ENCODE data around the gene MUTYH.
"Not testable (repeated sequence)": the region's sequence is repeated elsewhere in the genome, so short reads cannot be mapped to it uniquely, and the experiment has no call there.

MUTYH gene

DNA sequence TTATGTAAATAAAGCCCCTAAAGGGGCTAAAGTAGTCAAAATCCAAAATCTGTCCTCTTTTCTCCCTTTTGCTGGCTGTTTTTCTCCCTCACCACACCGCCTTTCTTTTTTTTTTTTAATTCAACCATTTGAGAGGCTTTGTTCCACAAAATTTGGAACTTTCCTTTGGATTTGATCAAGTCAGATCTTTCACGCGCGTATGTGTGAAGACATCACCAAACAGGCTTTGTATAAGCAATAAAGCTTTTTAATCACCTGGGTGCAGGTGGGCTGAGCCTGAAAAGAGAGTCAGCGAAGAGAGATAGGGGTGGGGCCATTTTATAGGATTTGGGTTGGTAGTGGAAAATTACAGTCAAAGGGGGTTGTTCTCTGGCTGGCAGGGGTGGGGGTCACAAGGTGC is 18.8 kb downstream of the MUTYH start:
- DNase-seq (ENCODE audit: low spot score): no peak

DNA sequence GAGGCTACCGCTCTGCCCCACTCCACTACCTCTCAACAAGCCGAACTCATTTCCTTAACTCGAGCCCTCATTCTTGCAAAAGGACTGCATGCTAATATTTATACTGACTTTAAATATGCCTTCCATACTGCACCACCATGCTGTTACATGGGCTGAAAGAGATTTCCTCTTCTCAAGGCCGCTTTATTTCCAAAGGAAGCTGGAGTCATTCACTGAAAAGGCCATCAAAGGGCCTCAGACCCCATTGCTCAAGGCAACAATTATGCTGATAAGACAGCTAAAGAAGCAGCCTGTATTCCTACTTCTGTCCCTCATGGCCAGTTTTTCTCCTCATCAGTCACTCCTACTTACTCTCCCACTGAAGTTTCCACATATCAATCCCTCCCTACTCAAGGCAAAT is 20.5 kb downstream of the MUTYH start:
- DNase-seq (ENCODE audit: low spot score): no peak

- no peak for DNase-seq (ENCODE audit: low spot score)
Observed at GRCh38 chr1:45317166-45317565, 23.1 kb downstream of the MUTYH start.

- DNase-seq (ENCODE audit: low spot score): no peak
Observed at GRCh38 chr1:45314266-45314665, 26.0 kb downstream of the MUTYH start.

- DNase-seq (ENCODE audit: low spot score): no peak
Observed at GRCh38 chr1:45306905-45307304, 33.3 kb downstream of the MUTYH start.

DNA sequence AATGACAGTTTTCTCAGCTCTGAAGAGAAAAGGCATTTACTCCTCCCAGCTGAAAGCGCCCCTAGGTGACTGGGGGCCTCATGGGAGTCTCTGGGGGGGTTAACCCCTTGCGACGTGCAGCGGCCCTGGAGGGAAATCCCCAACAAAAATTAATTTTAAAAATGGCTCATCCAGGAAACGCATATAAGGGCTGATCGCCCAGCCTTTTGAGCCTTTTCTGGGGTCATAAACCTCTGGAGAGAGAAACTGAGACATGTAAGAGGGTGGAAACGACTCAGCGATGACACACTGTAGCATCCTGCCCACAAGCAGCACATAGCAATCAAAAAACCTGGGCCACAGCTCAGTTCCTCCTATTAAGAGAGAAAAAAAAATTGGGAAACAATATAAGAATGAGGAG is 33.9 kb downstream of the MUTYH start:
- no peak for DNase-seq (ENCODE audit: low spot score)

GRCh38 chr1:45305231-45305630 is 35.0 kb downstream of the MUTYH start:
- DNase-seq (ENCODE audit: low spot score): no peak

DNA sequence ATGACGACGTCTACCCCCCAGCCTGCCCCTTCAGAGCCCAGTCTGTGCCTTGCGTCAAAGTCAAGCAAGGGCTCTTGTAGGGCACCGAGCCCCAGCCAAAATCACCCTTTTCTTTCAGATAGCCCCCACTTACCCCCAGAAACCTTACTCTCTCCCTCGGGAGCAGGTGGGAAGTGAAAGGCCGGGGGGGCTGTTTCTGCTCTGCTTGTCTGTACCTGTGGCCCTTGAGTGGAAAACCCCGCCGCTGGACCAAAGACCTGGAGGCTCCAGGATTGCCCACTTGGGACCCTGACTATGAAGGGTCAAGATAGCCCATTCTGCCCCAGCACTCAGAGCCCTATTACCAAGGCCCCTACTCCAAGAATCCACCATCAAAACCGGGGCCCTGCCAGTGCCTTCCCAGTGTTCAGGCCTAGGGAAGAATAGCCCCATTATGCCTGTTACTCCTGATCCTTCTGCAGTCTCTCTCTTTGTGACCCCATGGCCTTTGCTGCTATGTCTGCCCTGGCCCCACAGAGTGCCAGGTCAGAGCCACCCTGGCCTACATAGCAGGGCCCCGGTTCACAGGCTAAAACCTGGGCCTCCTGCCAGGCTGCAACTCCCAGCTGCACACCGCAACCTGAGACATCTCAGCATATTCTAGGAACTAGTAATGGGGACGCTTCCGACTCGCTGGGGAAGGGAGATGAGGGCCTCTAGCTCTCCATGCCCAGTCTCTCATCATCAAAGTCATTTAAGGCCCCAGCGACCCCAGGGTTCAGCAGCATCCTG is 35.7 kb downstream of the MUTYH start:
- no peak for DNase-seq (ENCODE audit: low spot score)

- peak; percentile 99 for DNase-seq (ENCODE audit: low spot score)
Observed at GRCh38 chr1:45303520-45304310, 36.5 kb downstream of the MUTYH start.

GRCh38 chr1:45302505-45303150 is 37.6 kb downstream of the MUTYH start:
- no peak for DNase-seq (ENCODE audit: low spot score)

- DNase-seq (ENCODE audit: low spot score): no peak
Observed at GRCh38 chr1:45300669-45300997, 39.6 kb downstream of the MUTYH start.

DNA sequence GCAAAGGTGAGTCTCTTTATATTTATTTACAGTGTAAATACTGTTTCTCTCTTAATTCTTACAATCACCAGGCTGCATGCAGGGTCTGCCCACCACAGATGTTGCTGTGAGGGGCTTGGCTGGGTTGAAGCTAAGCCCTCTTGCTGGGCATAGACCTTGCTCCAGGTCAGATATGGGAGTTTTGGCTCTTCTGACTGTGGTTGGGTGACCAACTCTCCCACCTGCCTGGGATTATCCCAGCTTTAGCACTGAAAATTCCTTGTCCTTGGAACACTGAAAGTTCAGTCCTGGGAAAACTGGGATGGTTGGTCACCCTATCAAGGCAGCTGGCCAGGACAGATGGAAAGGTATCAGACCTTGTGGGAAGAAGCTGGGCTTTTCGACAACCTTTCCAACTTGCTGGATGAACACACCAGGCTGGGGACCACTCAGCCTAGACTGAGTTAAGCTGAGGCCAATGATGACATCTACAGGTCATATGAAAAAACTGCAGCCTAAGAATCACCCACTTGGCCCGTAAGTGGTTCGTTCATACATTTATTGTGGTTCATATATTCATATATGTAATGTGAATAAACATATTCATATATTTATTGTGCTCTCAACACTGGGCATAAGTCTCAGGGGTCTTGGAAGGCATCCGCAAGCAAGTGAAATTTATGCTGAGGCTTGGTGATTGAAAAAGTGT is 40.1 kb downstream of the MUTYH start:
- peak; percentile 62 for DNase-seq (ENCODE audit: low spot score)

DNA sequence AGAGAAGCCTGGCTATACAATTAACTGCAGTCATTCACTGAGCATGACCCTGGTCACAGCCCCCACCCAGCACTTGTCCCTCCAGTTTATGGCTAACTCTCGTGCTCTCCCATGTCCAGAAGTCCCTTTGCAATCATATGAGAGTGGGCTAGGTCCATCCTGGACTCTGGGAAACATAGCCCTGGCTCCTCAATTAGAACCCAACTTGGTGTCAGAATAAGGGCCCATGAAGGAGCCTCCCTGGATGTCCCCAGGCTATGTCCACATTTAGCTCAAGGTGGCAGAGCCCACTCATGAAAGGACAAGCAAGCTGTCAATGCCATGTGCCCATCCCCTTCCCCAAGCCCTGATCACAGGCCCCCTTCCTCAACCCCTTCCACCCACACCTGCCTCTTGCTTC is 40.9 kb downstream of the MUTYH start:
- no peak for DNase-seq (ENCODE audit: low spot score)

DNA sequence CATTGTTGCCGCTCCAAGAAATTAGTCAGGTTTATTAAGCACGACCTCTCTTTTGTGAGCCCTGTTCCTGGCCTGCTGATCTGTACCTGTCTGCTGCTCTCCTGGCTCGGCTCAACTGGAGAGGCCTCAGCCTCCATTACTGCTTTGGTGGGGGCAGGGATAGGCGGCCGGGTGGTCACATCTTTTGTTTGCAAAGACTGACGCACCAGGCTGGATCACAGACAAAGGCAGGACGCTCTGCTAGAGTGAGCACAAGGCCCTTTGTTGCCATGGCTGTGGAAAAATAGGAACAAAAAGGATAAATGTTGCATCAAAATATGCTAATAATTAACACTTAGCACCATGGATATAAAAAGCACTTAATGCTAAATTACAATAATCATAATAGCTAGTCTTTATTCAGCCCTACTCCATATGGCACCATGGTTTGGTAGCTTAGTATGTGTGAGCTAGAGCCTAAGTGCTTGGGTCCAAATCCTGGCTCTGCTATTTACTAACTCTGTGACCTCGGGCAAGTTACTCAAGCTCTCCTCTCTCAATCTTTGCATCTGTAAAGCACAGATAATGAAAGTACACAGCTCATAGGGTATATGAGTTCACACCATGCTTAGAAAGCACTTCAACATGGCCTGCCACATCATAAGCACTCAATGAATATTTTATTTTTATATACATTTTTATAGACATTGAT is 42.4 kb downstream of the MUTYH start:
- no peak for DNase-seq (ENCODE audit: low spot score)

DNA sequence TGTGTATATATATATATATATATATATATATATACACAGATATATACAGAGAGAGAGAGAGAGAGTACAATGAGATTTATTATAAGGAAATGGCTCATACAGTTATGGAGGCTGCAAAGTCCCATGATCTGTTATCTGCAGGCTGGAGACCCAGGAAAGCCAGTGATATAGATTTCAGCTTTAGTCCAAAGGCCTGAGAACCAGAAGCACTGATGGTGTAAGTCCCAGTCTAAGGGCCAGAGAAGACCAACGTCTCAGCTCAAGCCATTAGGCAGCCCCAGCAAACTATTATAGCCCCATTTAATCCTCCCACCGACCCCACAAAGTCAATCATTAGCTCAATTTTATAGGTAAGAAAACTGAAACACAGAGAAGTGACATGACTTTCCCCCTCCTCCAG is 48.5 kb downstream of the MUTYH start:
- DNase-seq (ENCODE audit: low spot score): no peak

DNA sequence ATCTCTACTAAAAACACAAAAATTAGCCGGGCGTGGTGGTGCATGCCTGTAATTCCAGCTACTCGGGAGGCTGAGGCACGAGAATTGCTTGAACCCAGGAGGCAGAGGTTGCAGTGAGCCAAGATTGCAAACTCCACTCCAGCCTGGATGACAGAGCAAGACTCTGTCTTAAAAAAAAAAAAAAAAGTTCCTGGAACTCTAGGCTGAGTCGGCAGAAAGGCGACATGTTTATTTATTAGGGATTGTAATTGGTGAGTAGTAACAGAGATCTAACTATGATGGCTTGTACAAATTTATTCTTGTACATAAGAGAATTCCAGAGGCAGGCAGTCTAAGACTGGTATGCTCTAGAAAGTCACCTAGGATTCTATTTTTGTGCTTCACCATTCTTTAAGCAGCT is 49.2 kb downstream of the MUTYH start:
- DNase-seq (ENCODE audit: low spot score): not testable (repeated sequence)

GRCh38 chr1:45286521-45286920 is 53.7 kb downstream of the MUTYH start:
- DNase-seq (ENCODE audit: low spot score): not testable (repeated sequence)

- not testable (repeated sequence) for DNase-seq (ENCODE audit: low spot score)
Observed at GRCh38 chr1:45284858-45285257, 55.4 kb downstream of the MUTYH start.

GRCh38 chr1:45282351-45282750 is 57.9 kb downstream of the MUTYH start:
- DNase-seq (ENCODE audit: low spot score): no peak
